NCI-H1436 (cell line): ENCODE results near the gene TMEM218.

Source experiments
- DNase-seq: peaks from one replicate; lab custom pipeline; 2025; lab: John Stamatoyannopoulos, UW

Gene TMEM218

GRCh38 chr11:125129316-125129993 is 18.0 kb upstream of the TMEM218 start:
- no peak for DNase-seq

- DNase-seq, result no peak
These were observed 17.0 kb upstream of the TMEM218 start for GRCh38 chr11:125128450-125128849.

GRCh38 chr11:125124618-125124992 is 13.2 kb upstream of the TMEM218 start:
- no peak for DNase-seq

GRCh38 chr11:125123947-125124617 is 12.7 kb upstream of the TMEM218 start:
- DNase-seq, result peak; percentile 34

- no peak for DNase-seq
These were observed 11.9 kb upstream of the TMEM218 start for GRCh38 chr11:125123194-125123946.

- no peak for DNase-seq
These were observed 6.0 kb upstream of the TMEM218 start for GRCh38 chr11:125117429-125117828.

- no peak for DNase-seq
These were observed 3.1 kb upstream of the TMEM218 start for GRCh38 chr11:125114518-125114917.

- DNase-seq, result no peak
These were observed 780 bp upstream of the TMEM218 start for GRCh38 chr11:125112208-125112604.

- no peak for DNase-seq
These were observed 454 bp downstream of the TMEM218 start for GRCh38 chr11:125111001-125111342.

GRCh38 chr11:125110506-125110905 is 920 bp downstream of the TMEM218 start:
- no peak for DNase-seq

GRCh38 chr11:125108469-125108868 is 3.0 kb downstream of the TMEM218 start:
- DNase-seq, result no peak

GRCh38 chr11:125105926-125106325 is 5.5 kb downstream of the TMEM218 start:
- no peak for DNase-seq

GRCh38 chr11:125102510-125102909 is 8.9 kb downstream of the TMEM218 start:
- DNase-seq, result no peak

- no peak for DNase-seq
These were observed 9.4 kb downstream of the TMEM218 start for GRCh38 chr11:125102025-125102424.

- no peak for DNase-seq
These were observed 9.8 kb downstream of the TMEM218 start for GRCh38 chr11:125101596-125101995.

- no peak for DNase-seq
These were observed 11.3 kb downstream of the TMEM218 start for GRCh38 chr11:125100136-125100535.

GRCh38 chr11:125094731-125095130 is 16.7 kb downstream of the TMEM218 start:
- no peak for DNase-seq

GRCh38 chr11:125093502-125093901 is 17.9 kb downstream of the TMEM218 start:
- DNase-seq, result no peak

GRCh38 chr11:125092669-125093068 is 18.8 kb downstream of the TMEM218 start:
- DNase-seq, result no peak

- DNase-seq, result no peak
These were observed 19.4 kb downstream of the TMEM218 start for GRCh38 chr11:125091877-125092664.

GRCh38 chr11:125091247-125091876 is 20.1 kb downstream of the TMEM218 start:
- no peak for DNase-seq

GRCh38 chr11:125090816-125091215 is 20.6 kb downstream of the TMEM218 start:
- no peak for DNase-seq
